ENCODE results near the gene FRAT2. TPM values are rescaled to one million over a fixed set of nuclear protein-coding genes. Genes with fewer than 3 reads are reported as not detected.
"Not testable (repeated sequence)": the region's sequence is repeated elsewhere in the genome, so short reads cannot be mapped to it uniquely, and the experiment has no call there.

FRAT2 gene
- total and polyA plus RNA-seq, 2 of the 4 experiments (the other 2 are of a cell fraction), result 2.0 to 2.5 TPM

- H3K9me1 ChIP-seq (ENCODE audit: insufficient read depth, low read length); H2AK5ac ChIP-seq (ENCODE audit: low read depth, low read length); H3K9ac ChIP-seq (ENCODE audit: low read depth, low read length); H4K5ac ChIP-seq (ENCODE audit: low read depth, low read length); H3K9me3 ChIP-seq (ENCODE audit: control insufficient read depth, insufficient read depth, low read length); H2AK9ac ChIP-seq (replicated peaks; ENCODE audit: low read depth, low read length, poor library complexity); BruUV-seq (replicated peaks); in situ Hi-C loops (cut with MboI; ENCODE audit: low sequenced_read_pairs); dilution Hi-C loops (cut with HindIII; ENCODE audit: low sequenced_read_pairs, unreplicated experiment); H3K27ac ChIP-seq (ENCODE audit: insufficient read depth, low read length); H2BK15ac ChIP-seq (ENCODE audit: low read depth, low read length); H3K4me2 ChIP-seq (ENCODE audit: low read depth, low read length); H3K4me3 ChIP-seq (ENCODE audit: insufficient read depth, low read depth, low read length); H3K4ac ChIP-seq (ENCODE audit: low read depth, low read length); H3K27me3 ChIP-seq (ENCODE audit: control insufficient read depth, insufficient read depth, low read length); H3K23ac ChIP-seq (ENCODE audit: low read depth, low read length); H2BK20ac ChIP-seq (ENCODE audit: low read depth, low read length); ATAC-seq (ENCODE audit: low read depth); H3K18ac ChIP-seq (ENCODE audit: low read depth, low read length); H4K91ac ChIP-seq (ENCODE audit: insufficient read depth, low read depth, low read length); H2BK120ac ChIP-seq (ENCODE audit: low read depth, low read length); intact Hi-C loops (cut with micrococcal nuclease); H2AFZ ChIP-seq (replicated peaks; ENCODE audit: low read length, poor library complexity); POLR2A ChIA-PET (ENCODE audit: unreplicated experiment); H4K8ac ChIP-seq (ENCODE audit: low read depth in 2 of 2, low read length in 2 of 2); H3K14ac ChIP-seq (replicated peaks; ENCODE audit: low read depth, low read length); H4K20me1 ChIP-seq (ENCODE audit: insufficient read depth, low read length); H3K56ac ChIP-seq (ENCODE audit: extremely low read depth, insufficient read depth, low read length); H3K4me1 ChIP-seq (ENCODE audit: control insufficient read depth, insufficient read depth, low read length); H3K36me3 ChIP-seq (ENCODE audit: control insufficient read depth, insufficient read depth, low read length); H2BK5ac ChIP-seq (ENCODE audit: low read depth, low read length, poor library complexity, severe bottlenecking); DNase-seq: not testable (repeated sequence)
- CTCF ChIA-PET, result interaction anchor here (0.7 kb wide), 1 partner anchor 254 kb away, joined by 3 read pairs; no protein-coding TSS in a partner anchor
- H3K79me1 ChIP-seq (ENCODE audit: low read depth in 1 of 2, low read length in 2 of 2), result peaks cover 21 to 28% of the 10 kb centered on the region in 2 experiments
- 100% methylated on average over 5 of the region's 17 CpGs; no CpG with 5 or more reads in 1 of the 2 experiments for WGBS, 2 experiments (ENCODE audit: extremely low coverage in 2 of 2, insufficient read length in 1 of 2)
Observed at GRCh38 chr10:97290576-97291356, 43.8 kb downstream of the FRAT2 start.

- H3K14ac ChIP-seq (replicated peaks; ENCODE audit: low read depth, low read length); H3K9me3 ChIP-seq (ENCODE audit: control insufficient read depth, insufficient read depth, low read length); H3K9ac ChIP-seq (ENCODE audit: low read depth, low read length); H2BK20ac ChIP-seq (ENCODE audit: low read depth, low read length); H3K4me2 ChIP-seq (ENCODE audit: low read depth, low read length); H3K36me3 ChIP-seq (ENCODE audit: control insufficient read depth, insufficient read depth, low read length); BruUV-seq (replicated peaks); dilution Hi-C loops (cut with HindIII; ENCODE audit: low sequenced_read_pairs, unreplicated experiment); intact Hi-C loops (cut with micrococcal nuclease); H3K27ac ChIP-seq (ENCODE audit: insufficient read depth, low read length); H4K5ac ChIP-seq (ENCODE audit: low read depth, low read length); H3K9me1 ChIP-seq (ENCODE audit: insufficient read depth, low read length); ATAC-seq (ENCODE audit: low read depth); H3K23ac ChIP-seq (ENCODE audit: low read depth, low read length); H3K4ac ChIP-seq (ENCODE audit: low read depth, low read length); H2BK120ac ChIP-seq (ENCODE audit: low read depth, low read length); POLR2A ChIA-PET (ENCODE audit: unreplicated experiment); CTCF ChIA-PET; H2AFZ ChIP-seq (replicated peaks; ENCODE audit: low read length, poor library complexity); DNase-seq; H3K4me3 ChIP-seq (ENCODE audit: insufficient read depth, low read depth, low read length); H2AK9ac ChIP-seq (replicated peaks; ENCODE audit: low read depth, low read length, poor library complexity); H4K8ac ChIP-seq (ENCODE audit: low read depth in 2 of 2, low read length in 2 of 2); H2BK15ac ChIP-seq (ENCODE audit: low read depth, low read length); H3K56ac ChIP-seq (ENCODE audit: extremely low read depth, insufficient read depth, low read length); in situ Hi-C loops (cut with MboI; ENCODE audit: low sequenced_read_pairs); H4K20me1 ChIP-seq (ENCODE audit: insufficient read depth, low read length); H2BK5ac ChIP-seq (ENCODE audit: low read depth, low read length, poor library complexity, severe bottlenecking); H4K91ac ChIP-seq (ENCODE audit: insufficient read depth, low read depth, low read length); H3K27me3 ChIP-seq (ENCODE audit: control insufficient read depth, insufficient read depth, low read length); H3K18ac ChIP-seq (ENCODE audit: low read depth, low read length); H2AK5ac ChIP-seq (ENCODE audit: low read depth, low read length); H3K4me1 ChIP-seq (ENCODE audit: control insufficient read depth, insufficient read depth, low read length): not testable (repeated sequence)
- WGBS, 2 experiments (ENCODE audit: extremely low coverage in 2 of 2, insufficient read length in 1 of 2), result 100% methylated on average over 4 of the region's 13 CpGs; no CpG with 5 or more reads in 1 of the 2 experiments
- peaks cover 21 to 28% of the 10 kb centered on the region in 2 experiments for H3K79me1 ChIP-seq (ENCODE audit: low read depth in 1 of 2, low read length in 2 of 2)
Observed at GRCh38 chr10:97290076-97290475, 44.5 kb downstream of the FRAT2 start.
